Limb (tissue), 2 donors: ENCODE results near the gene LRRC4C.
"Not testable (repeated sequence)": the region's sequence is repeated elsewhere in the genome, so short reads cannot be mapped to it uniquely, and the experiment has no call there.

Experiments
- DNase-seq, 2 donors: peaks; one replicate each; pipeline ENCODE4 v3.0.0-alpha.2; 2016; ENCODE audit errors: extremely low spot score in 2 of 2

The LRRC4C gene

GRCh38 chr11:40255457-40255856 lies 1204.0 kb downstream of the LRRC4C start:
- no peak for DNase-seq

DNA sequence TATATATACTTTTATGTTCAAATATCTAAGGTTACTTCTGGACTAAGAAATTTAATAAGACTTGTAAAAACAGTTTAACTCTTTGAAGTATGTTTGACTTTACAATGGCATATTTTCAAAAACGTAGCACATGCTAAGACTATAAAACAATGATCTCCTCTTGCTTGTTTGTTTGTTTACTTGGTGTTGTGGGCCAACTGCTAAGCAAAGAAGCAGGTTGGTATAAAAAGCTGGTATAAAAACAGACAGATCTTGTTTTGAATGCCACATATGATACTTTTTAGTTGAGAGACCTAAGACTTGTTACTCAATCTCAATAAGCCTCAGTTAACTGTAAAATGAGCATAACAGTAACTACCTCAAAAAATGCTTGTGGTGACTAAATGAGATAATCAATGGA lies 1206.3 kb downstream of the LRRC4C start:
- no peak for DNase-seq

- DNase-seq = no peak
Observed at GRCh38 chr11:40252236-40252635, 1207.2 kb downstream of the LRRC4C start.

- no peak for DNase-seq
Observed at GRCh38 chr11:40246983-40247382, 1212.5 kb downstream of the LRRC4C start.

GRCh38 chr11:40241524-40242051 lies 1217.9 kb downstream of the LRRC4C start:
- peak in 1 of 2 donors; percentile 29 for DNase-seq

- no peak for DNase-seq
Observed at GRCh38 chr11:40240284-40240683, 1219.2 kb downstream of the LRRC4C start.

GRCh38 chr11:40236526-40236925 lies 1222.9 kb downstream of the LRRC4C start:
- no peak for DNase-seq

DNA sequence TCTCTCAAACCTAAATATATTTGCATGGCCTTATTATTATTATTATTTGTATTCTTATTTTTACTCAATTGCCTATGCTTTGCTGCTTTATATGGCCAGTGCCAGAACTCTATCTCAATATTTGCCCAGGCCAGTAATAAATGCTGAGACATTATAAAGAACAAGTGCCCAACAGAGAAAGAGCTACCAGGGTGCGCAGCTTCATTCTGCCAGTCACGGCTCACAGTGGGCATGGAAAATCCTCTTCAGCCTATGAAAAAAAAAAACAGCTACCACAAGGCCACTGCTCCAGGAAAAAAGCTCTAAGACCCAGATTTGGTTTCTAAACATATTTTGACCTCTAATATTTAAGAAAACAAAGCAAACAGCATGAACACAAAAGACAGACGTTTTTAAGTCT lies 1223.6 kb downstream of the LRRC4C start:
- no peak for DNase-seq

GRCh38 chr11:40230821-40231220 lies 1228.6 kb downstream of the LRRC4C start:
- DNase-seq = no peak

DNA sequence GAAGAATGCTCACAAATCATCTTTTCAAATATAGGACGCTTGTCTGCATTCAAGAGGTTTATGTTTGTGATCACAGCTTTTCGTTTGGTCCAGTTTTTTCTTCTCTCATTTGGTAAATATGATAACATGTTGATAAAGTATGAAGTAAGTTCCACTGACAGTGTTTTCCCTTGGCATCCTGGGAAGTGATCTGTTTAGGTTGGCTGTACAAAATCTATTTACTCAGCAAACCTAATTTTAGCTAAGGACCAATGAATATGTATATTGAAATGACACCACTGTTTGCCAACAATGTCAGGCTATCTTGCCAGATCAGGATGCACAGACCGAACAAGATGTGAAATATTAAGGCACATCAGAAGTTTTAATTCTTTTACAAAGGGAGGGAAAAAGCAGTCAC lies 1230.8 kb downstream of the LRRC4C start:
- no peak for DNase-seq

DNA sequence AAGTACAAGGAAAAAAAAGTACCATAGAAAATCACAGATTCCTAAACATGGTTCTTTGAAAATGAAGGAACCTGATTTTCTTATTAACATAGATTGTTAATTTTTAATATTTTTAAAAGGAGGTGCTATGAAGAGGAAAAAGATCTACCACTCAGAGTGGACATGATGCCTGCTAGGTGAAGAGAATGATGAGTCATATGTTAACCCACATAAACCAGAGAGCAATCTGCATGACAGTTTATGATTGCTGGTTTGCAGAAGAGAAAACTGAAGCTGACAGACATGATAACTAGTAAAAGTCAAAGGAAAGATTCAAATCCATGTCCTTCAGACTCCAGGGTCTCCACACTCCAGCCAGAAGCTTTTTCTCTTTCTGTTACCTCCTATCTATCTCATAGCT lies 1231.7 kb downstream of the LRRC4C start:
- DNase-seq = no peak

- DNase-seq = no peak
Observed at GRCh38 chr11:40226654-40227053, 1232.8 kb downstream of the LRRC4C start.

DNA sequence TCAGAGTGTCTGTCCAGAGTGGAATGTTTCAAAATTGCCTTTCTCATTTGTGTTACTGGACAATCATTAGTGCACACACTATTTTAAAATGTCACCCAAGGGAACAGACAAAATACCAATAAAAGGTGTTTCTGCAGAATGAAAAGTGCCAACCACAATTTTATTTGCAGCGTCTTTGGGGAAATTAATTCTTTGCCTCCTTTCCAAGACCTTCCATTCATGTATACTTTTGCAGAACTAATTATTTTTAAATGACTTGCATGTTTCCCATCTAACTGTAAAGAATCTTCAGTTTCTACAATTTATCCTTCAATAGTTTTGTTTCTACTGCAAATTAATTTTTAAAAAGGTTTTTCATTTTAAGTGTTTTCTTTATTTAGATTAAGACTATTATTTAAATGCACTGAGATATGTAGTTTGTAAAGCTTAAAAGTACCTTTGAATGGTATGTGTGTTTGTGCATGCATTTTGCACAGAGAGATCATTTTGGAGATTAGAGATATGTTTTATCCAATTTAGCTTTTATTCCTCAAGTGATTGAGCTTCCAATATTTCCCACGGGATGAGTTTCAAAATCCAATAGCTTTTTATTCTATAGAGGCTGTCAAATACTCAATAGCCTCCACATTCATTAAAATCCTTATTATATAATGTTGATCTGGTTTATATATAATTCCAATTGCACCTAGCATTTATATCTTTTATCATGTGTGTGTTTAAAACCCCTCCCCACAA lies 1235.7 kb downstream of the LRRC4C start:
- DNase-seq = no peak

DNA sequence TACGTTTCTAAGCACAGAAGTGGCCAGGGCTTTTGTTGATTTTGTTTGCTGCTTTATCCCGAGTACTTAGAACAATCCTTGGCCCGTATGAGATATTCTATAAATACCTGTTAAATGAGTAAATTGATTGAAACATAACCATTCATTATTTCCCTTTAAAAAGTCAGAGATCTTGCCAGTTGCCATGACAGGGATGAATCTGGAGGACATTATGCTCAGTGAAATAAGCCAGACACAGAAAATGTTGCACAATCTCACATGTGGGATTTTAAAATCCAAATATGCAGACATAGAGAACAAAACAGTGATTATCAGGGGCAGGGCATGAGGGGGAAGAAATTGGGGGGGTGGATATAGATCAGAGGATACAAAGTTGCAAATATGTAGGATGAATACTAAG lies 1240.1 kb downstream of the LRRC4C start:
- no peak for DNase-seq

DNA sequence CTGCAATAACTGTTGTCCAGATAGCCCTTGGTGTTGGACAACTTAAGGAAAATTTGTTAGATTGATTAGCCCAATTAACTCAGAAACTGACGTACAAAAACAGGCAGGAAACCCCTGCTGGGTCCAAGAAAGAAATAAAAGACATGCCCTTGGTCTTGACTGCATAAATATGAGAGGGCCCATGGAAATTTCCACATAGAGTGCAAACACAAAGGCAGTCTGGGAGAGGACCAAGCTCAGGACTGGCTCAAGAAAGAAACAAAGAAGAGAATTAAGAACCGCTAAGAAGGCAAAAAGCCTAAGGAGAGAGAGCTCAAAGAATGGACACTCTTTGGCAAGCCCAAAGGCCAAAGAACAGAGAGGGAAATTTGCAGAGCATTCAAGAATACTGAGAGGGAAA lies 1243.9 kb downstream of the LRRC4C start:
- no peak for DNase-seq

DNA sequence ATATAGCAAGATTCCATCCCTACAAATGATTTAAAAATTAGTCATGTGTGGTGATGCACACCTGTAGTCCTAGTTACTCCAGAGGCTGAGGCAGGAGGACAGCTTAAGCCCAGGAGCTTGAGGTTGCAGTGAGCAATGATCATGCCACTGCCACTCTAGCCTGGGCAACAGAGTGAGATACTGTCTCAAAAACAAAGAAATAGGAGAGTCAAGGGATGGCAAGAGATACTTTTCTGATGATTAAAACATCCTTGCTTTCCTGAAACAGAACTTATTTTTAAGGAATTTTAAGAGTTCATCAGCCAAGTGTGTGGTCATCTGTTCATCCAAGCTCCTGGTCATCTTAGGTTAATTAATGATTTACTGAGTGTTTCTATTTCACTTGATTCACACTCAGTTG lies 1252.0 kb downstream of the LRRC4C start:
- DNase-seq = no peak

GRCh38 chr11:40204228-40204627 lies 1255.2 kb downstream of the LRRC4C start:
- DNase-seq = no peak

DNA sequence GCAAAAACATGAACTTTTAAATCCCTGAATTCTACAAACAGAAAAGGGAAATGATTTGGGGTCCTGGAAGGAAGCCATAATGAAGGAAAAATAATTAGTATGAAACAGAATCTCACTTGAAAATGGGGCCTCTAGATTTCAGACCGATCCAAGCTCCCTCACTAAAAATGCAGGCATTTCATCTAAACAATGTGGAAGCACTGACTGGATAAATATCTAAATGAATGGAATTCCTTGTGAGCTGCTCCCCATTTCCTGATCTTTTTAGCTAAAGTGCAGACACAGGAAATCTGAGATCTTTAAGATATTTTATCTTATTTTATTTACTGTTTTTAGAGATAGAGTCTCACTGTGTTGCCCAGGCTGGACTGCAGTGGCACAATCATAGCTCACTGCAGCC lies 1255.8 kb downstream of the LRRC4C start:
- DNase-seq = no peak

DNA sequence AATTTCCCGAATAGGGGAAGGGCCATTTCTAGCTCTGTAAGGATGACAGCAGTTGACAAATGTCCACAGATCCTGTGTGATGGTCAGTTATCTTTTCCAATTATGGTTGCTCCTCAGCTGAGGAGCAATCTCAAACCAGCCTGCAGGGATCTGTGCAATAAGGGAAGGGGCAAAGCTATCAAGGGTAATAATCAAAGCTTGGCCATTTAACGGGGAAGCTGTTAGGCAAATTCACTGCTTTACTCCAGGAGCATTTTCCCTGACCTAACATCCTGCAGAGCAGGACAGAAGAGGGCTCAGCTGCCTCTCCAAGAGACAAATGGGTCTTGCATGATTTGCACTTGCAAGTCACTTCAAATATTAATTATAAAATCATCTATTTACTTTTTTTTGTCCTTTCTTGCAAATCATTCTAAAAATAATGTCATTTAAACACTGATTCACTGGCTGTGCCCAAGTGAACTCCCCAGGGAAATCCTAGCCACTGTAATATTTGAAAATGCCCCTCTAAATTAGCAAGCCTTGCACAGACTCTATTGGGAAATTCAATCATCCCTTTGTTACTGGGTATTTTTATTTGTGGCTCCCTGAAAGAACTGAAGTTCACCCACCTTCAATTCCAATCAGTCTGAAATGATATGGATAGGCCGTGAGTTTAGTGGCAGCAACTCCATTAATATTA lies 1256.7 kb downstream of the LRRC4C start:
- DNase-seq = no peak

- DNase-seq = not testable (repeated sequence)
Observed at GRCh38 chr11:40192590-40192989, 1266.9 kb downstream of the LRRC4C start.

DNA sequence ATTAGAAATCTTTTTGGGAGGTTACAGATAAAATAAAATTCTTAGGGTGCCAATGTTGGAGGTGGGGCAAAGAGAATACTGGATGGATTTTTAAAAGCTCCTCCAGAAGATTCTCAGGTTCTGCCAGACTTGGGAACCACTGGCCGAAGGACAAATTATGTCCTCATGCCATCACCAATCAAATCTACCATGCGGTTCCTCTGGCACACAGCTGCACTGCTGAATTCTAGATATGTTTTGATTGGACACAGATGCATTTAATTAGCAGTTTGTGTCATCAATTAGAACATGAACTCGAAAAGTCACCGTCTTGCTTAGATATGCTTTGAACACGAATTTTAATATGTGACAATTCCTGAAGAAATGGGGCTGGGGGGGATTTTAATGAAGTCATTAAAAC lies 1269.2 kb downstream of the LRRC4C start:
- no peak for DNase-seq

- no peak for DNase-seq
Observed at GRCh38 chr11:40188848-40189247, 1270.6 kb downstream of the LRRC4C start.

DNA sequence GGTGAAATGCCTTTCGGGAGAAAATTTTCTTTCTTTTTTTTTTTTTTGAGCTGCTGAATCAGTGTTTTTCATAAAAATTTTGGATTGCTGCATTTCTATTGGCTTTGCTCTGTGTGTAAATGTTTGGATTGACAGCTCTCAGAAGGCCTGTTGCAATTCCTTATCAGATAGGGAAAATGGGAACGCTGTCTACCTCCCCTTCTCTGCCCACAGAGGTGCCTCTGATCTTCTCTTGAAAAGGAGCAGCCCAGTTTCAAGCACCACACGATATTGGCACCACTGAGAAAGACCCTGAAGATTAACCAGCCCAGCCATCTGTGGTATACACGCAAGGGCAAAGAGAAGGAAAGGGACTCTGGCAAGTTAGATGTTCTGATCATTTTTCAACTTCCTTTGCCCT lies 1272.2 kb downstream of the LRRC4C start:
- DNase-seq = no peak
